Ammon's horn (tissue), 1 donor: ENCODE data around the gene RNGTT.
"Not testable (repeated sequence)": the region's sequence is repeated elsewhere in the genome, so short reads cannot be mapped to it uniquely, and the experiment has no call there.

Experiments
- DNase-seq: peaks from one replicate; pipeline ENCODE4 v3.0.0-alpha.2; 2016; ENCODE audit warnings: low spot score

The RNGTT gene

GRCh38 chr6:88807622-88808021 is 155.8 kb downstream of the RNGTT start:
- no peak for DNase-seq

- no peak for DNase-seq
Observed at GRCh38 chr6:88806728-88807127, 156.7 kb downstream of the RNGTT start.

- DNase-seq: no peak
Observed at GRCh38 chr6:88804701-88805100, 158.7 kb downstream of the RNGTT start.

DNA sequence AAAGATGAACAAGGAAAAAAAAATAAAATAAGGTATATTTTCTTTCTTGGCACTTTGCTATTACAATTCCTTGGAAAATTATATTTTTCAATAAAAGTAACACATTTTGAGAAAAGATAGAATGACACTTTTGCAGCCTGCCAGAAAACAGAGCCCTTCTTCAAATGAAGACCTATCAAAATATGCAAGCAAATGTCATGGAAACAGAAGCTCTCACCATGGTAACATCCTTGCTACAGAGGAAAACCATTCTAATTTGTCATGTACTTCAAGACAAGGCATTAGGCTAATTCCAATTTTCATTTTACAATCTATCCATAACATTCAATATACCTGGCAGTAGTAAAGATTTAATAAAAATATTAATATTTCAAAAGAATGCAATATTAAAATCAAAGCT is 177.9 kb downstream of the RNGTT start:
- peak; percentile 42 for DNase-seq

GRCh38 chr6:88780714-88781389 is 182.6 kb downstream of the RNGTT start:
- peak; percentile 72 for DNase-seq

GRCh38 chr6:88775866-88776571 is 187.4 kb downstream of the RNGTT start:
- no peak for DNase-seq

DNA sequence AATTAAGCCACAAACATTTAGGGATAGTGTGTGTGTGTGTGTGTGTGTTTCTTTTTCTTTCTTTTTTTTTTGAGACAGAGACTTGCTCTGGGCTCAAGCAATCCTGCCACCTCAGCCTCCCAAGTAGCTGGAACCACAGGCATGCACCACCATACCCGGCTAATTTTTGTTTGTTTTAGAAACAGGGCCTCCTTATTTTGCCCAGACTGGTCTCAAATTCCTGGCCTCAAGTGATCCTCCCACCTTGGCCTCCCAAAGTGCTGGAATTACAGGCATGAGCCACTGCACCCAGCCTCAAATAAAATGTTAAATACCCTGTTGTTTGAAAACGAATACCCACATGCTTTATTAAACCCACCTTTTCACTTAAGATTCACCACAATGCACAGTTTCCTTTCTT is 195.3 kb downstream of the RNGTT start:
- not testable (repeated sequence) for DNase-seq

- DNase-seq: no peak
Observed at GRCh38 chr6:88764081-88764480, 199.3 kb downstream of the RNGTT start.

GRCh38 chr6:88763160-88763559 is 200.3 kb downstream of the RNGTT start:
- DNase-seq: no peak

DNA sequence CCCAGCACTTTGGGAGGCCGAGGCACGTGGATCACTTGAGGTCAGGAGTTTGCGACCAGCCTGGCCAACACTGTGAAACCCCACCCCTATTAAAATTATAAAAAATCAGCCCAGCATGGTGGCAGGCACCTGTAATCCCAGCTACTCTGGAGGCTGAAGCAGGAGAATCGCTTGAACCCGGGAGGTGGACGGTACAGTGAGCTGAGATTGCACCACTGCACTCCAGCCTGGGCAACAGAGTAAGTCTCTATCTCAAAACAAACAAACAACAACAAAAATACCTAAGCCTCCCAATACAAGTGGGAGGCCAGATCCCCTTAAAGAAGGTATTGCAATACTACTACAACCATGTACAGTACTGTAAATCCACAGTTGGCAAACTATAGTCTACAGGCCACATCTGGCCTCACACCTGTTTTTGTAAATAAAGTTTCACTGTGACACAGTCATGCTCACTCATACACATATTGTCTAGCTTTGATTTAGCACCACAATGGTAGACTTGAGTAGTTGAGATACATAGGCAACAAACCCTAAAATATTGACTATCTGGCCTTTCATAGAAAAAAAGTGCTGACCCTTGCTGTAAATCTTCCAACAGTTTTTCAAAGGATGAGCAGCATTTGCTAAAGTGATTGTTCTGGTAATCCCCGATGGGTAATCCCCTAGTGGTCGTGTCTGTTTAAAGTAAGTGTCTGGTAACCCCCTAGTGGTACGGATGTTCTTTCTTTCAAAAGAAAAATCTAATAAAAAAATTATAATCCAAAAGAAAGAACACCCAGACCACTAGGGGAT is 202.0 kb downstream of the RNGTT start:
- no peak for DNase-seq

DNA sequence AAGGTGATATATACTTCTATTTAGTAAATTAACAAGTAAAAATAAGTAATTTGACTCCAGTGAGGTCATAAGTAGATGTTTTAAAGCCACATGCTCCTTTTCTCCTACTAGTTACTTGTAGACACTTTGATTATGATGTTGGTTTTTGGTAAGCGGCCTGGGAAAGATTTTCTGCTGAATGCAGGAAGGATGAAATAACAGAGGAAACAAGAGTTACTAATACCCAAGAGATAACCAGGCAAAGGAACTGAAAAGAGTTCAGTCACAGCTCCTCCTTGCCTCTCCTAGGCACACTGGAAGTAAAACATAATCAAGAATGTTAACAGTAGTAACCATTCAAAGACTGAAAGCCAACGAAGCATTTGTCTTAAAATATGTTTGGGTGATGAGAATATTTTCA is 203.3 kb downstream of the RNGTT start:
- no peak for DNase-seq

DNA sequence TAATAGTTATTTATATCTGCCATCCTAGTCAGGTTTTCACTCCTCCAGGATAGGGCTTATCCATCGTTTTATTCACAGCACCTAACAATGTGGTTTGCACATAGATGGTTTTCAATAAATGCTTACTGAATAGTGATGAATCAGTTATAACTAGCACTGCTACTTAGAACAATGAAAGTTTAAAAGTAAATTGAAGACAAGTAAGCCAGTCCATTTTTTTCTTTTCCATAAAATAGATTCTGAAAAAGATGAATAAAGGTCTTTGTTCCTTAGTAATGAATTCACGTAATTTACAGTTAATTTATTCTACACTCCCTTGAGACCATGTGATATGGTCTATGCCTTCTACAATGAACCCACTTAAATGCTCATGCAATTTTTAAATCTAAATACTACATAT is 212.5 kb downstream of the RNGTT start:
- no peak for DNase-seq

GRCh38 chr6:88749849-88750248 is 213.6 kb downstream of the RNGTT start:
- DNase-seq: no peak

DNA sequence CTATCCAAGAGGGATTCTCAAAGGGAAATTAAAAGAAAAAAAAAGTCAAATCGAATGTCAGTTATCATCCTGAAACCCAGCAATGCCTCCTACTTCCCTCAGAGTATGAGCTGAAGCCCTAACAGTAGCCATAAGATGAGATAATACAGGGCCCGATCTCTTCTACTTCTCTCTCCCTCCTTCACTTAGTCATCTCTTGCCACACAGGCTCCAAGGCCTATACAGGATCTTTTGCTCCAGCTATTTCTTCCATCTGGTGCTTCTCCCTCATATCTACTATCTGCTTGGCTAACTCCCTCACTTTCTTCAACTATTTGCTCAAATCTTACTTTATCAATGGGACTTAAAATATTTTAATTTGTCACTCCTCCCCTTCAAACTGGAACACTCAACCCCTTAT is 215.3 kb downstream of the RNGTT start:
- DNase-seq: no peak

- no peak for DNase-seq
Observed at GRCh38 chr6:88741939-88742338, 221.5 kb downstream of the RNGTT start.

DNA sequence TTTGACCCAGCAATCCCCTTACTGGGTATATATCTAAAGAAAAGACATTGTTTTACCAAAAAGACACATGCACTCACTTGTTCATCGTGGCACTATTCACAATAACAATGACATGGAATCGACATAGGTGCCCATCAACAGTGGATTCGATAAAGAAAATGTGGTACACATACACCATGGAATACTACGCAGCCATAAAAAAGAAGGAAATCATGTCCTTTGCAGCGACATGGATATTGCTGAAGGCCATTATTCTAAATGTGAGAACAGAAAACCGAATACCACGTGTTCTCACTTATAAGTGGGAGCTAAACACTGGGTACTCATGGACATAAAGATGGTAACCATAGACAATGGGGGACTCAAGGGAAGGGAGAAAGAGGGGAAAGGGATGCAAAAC is 222.3 kb downstream of the RNGTT start:
- no peak for DNase-seq

GRCh38 chr6:88734544-88734943 is 228.9 kb downstream of the RNGTT start:
- DNase-seq: no peak

DNA sequence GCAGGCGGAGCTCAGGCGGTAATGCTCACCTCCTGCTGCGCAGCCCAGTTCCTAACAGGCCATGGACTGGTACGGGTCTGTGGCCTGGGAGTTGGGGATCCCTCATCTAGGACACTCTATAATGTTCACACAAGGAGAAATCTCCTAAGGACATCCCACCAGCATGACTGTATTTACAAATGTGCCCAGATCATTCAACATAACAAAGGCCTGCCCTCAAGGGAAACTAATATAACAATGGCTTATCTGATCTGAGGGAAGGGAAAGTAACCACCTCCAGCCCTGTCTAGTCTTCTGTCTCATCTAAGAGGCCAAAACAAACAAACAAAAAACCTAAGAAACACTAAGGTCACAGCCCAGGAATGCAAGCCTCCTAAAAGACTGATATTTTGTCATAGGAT is 232.8 kb downstream of the RNGTT start:
- no peak for DNase-seq

- DNase-seq: no peak
Observed at GRCh38 chr6:88728756-88729155, 234.7 kb downstream of the RNGTT start.

- DNase-seq: not testable (repeated sequence)
Observed at GRCh38 chr6:88726409-88726808, 237.0 kb downstream of the RNGTT start.

DNA sequence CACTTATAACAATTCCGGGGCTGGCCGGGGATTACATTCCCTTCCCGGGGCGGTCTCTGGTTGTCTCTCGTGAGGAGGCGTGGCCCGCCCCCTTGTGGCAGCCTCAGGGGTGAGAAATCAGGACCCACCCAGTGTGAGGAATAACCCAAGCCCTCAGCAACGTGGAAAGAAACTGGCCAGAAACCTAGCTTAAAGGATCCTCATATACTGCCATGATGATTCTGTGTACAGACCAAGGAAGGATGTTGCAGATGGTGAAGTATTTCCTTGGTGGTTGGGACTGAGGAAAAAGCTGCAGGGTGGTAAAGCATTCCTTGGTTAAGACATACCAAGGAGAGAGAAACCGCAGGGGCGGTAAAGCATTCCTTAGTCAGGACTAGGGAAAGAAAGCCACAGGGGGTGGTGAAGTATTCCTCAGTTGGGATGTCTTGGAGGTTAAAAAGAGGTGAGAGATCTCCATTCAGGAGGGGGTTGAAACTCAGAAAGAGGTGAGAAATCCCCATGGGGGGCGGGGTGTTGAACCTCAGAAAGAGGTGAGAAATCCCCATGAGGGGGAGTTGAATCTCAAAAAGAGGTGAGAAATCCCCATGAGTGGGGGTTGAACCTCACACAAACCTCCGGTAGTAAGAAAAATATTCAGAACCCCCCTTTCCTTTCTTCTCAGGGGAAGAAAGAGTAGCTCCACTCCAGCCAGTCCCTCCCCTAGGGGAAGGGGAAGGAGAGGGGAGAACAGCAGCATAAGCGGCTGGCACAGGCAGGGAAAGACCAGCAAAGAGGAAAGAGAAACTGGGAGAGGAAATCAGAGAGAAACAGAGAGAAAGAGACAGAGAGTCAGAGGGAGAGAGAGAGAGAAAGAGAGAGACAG is 238.1 kb downstream of the RNGTT start:
- DNase-seq: no peak

GRCh38 chr6:88722686-88723085 is 240.7 kb downstream of the RNGTT start:
- DNase-seq: no peak
